HG02678 (cell line): Measurements from ENCODE around the gene RIN1.
"Not testable (repeated sequence)": the region's sequence is repeated elsewhere in the genome, so short reads cannot be mapped to it uniquely, and the experiment has no call there.

Source experiments
- ATAC-seq: cut with Tn5 transposase; IDR thresholded peaks from one replicate; pipeline ENCODE4 v1.9.1; 2021; ENCODE audit warnings: mild to moderate bottlenecking, moderate library complexity; ENCODE audit not compliant: unreplicated experiment

The RIN1 gene

GRCh38 chr11:66336234-66337102 lies at the start of gene RIN1:
TSS of gene RIN1 (minus strand) at chr11:66336434. CDS start at chr11:66336402, 32 bp downstream.
- peak; percentile 65 for ATAC-seq

- ATAC-seq = not testable (repeated sequence)
These were observed 48.1 kb upstream of the RIN1 start for GRCh38 chr11:66384316-66384715.

- not testable (repeated sequence) for ATAC-seq
These were observed 44.0 kb upstream of the RIN1 start for GRCh38 chr11:66380264-66380663.

GRCh38 chr11:66373690-66374287 lies 37.6 kb upstream of the RIN1 start:
- not testable (repeated sequence) for ATAC-seq

GRCh38 chr11:66373265-66373664 lies 37.0 kb upstream of the RIN1 start:
- no peak for ATAC-seq

GRCh38 chr11:66371627-66372415 lies 35.6 kb upstream of the RIN1 start, which contains the start of gene SLC29A2:
TSS of gene SLC29A2 (minus strand) at chr11:66371760. CDS start at chr11:66371591, 169 bp downstream.
- peak; percentile 70 for ATAC-seq

- ATAC-seq = no peak
These were observed 33.0 kb upstream of the RIN1 start for GRCh38 chr11:66369073-66369894.

- ATAC-seq = no peak
These were observed 32.2 kb upstream of the RIN1 start for GRCh38 chr11:66368484-66368883.

GRCh38 chr11:66367561-66368312 lies 31.5 kb upstream of the RIN1 start:
- no peak for ATAC-seq

- no peak for ATAC-seq
These were observed 30.7 kb upstream of the RIN1 start for GRCh38 chr11:66366844-66367477.

GRCh38 chr11:66365711-66366619 lies 29.7 kb upstream of the RIN1 start:
- no peak for ATAC-seq

- ATAC-seq = no peak
These were observed 28.9 kb upstream of the RIN1 start for GRCh38 chr11:66365166-66365565.

GRCh38 chr11:66363805-66364535 lies 27.7 kb upstream of the RIN1 start:
- no peak for ATAC-seq

GRCh38 chr11:66363187-66363601 lies 27.0 kb upstream of the RIN1 start:
- ATAC-seq = no peak

- no peak for ATAC-seq
These were observed 26.4 kb upstream of the RIN1 start for GRCh38 chr11:66362481-66363147.

- no peak for ATAC-seq
These were observed 25.3 kb upstream of the RIN1 start for GRCh38 chr11:66361502-66361941.
